NCI-H187 (cell line): ENCODE results near the gene TRAPPC5.

Experiments
- DNase-seq, 2 experiments: peaks; one replicate each; lab custom pipeline; 2025; lab: John Stamatoyannopoulos, UW

The TRAPPC5 gene

DNA sequence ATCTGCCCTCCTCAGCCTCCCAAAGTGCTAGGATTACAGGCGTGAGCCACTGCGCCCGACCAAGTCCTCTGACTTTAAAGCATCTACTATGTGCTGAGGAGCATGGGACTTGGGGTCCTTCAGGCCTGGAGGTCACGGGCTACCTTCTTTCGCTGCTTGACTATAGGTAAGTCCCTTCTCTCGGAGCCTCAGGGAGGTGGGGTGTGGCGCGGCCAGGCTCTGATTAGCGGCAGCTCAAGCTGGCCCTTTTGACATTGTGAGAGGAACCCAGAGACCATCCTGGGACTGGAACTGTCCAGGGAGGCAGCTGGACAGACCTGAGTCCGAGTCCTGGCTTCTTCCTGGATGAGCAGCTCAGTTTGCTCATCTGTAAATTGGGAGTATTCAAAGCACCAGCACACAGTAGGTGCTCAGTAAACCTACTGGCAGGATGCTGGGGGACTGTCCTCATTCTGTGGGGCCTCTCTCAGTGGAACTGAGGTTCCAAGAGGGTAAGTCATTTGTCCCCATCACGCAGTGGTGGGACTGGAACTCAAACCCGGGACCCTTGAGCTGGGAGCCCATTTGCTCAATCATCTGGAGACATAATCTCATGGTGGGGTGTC is 20.5 kb downstream of the TRAPPC5 start:
- no peak for DNase-seq

DNA sequence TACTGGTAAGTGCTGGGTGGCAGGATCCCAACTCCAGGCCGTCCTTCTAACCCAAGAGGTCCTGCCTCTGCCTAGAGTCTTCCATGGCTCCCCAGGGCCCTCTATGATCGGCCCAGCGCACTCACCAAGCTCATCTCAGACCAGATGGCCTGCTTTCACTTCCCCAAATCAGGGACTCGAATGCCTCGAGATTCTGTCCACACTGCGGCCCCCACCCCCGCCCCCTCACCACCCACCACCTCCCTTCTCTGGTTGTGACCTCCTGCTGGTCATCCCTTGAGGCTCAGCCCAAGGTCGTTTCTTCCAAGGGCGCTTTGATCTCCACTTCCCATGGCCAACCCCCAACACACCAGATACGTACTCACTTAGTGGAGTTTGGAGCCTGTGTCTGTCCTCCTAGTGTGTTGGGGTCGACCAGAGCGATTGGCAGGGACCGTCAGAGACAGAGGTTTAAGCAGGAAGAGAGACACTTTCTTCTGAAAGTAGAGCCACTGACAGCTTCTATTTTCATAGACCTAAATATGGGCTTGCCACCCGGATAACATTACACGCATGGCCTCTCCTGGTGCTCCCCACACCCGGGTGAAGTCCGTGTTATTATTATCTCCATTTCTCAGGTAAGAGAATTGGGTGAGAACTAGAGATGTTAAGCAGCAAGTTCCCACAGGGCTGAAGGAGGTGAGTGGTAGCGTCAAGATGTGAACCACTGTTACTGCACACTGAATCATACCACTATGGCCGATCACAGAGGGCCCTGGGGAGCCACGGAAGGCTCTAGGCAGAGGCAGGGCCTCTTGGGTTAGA is 21.2 kb downstream of the TRAPPC5 start, which contains the start of gene FCER2:
FCER2 (minus strand) TSS at position 478 of the 804 bp plus-strand sequence. CDS start 2,371 bp downstream, outside the sequence.
- DNase-seq = no peak

GRCh38 chr19:7703332-7703731 is 22.7 kb downstream of the TRAPPC5 start:
- DNase-seq = no peak

DNA sequence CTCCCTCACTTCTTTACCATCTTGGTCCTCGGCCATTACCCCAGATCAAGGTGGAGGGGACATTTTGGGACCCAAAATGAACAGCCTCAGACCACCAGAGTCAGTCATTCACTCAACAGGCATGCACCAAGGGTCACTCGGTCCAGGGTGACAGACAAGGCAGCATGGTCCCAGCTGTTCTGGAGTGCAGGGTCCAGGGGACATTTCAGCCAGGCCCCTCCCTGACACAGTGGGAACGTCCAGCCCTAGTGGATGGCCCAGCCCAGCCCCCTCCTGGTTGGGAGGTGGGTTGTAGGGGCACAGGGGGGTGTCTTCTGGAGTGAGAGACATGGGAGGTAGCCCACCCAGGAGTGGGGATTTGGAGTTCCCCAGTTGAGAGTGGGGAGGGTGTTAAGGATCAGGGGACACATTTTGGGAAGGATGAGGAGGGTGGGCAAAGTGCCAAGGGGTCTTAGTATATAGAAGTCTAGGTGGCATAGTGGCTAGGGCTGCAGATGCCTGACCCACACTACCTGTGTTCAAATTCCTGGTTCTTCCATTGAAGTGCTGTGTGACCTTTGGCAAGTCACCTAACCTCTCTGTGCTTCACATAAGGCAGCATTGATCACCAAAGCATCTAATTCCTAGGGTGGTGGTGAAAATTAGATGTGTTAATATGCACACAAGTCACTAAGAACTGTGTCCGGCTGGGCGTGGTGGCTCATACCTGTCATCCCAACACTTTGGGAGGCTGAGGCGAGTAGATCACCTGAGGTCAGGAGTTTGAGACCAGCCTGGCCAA is 23.8 kb downstream of the TRAPPC5 start:
- no peak for DNase-seq

DNA sequence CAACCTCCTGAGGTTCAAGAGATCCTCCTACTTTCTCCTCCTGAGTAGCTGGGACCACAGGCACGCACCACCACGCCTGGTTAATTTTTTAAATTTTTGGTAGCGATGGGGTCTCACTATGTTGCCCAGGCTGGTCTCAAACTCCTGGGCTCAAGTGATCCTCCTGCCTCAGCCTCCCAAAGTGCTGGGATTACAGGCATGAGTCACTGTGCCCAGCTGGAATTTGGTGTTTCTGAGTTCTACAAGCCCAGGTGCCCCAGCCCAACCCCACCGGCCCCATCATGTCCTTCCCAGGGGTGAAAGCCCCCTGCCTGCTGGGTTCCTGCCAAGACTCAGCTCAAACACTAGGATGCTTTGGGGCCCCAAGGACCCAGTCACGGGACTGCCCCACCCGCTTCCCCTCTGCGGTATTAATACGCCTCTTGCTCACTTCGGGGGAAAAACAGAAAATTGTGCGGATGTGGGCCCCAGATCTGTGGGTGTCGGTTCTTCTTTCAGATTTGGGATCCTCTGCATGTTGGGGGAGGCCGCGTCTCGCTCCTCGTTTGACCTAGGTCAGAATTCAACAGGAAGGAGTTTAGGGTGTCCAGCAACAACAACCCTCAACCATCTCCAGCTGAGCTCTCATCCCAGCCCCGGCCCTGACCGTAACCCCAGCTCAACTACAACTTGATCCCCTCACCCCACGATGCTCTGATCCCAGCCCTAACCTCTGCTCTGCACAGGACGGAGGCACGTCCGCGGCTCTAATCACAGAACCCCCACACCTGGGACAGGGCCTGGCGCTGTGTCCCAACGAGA is 25.0 kb downstream of the TRAPPC5 start:
- no peak for DNase-seq

GRCh38 chr19:7706188-7706954 is 25.7 kb downstream of the TRAPPC5 start:
- DNase-seq = no peak

DNA sequence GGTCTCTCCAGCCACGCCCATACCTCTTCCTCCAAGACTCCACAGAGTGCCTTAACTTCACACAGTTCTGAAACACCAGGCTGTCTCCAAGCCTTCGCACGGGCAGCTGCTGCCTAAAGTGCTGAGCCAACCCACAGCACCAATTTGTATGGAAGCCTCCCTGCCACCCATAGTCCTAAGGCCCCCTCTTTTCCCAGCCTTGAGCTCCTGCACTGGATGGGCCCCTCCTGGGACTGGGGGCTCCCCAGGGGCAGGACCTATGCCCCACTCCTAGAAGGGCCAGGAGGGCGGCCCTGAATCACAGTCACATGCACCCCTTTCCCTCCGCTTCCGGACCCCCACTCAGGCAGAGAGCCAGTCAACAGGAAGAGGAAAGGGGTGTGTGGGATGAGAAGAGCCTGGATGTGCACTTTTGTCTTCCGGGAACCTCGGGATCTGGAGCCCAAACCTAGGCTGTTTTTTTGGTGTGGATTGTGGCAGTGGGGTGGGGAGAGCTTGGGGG is 26.4 kb downstream of the TRAPPC5 start:
- no peak for DNase-seq

DNA sequence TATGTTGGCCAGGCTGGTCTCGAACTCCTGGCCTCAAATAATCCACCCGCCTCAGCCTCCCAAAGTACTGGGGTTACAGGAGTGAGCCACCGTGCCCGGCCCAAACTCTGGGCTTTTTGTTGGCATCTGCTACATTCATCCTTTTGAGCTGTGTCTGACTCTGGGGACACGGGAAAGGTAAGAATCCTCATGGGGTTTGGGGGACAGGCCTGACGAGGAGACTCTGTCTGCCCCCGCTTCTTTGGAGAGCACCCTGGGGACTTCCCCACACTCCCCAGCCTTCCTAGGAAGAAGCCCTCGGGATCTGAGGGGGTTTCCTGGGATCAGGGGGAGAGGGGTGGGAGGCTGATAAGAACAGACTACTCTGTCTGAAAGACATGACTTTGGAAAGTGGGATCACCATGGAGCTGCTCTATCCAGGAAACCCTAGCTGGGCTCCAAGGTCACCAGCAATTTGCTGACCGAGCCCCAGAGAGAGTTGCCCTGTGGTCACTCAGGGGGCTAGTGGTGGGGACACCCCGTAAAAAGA is 29.4 kb downstream of the TRAPPC5 start:
- DNase-seq = no peak

GRCh38 chr19:7710616-7711015 is 30.0 kb downstream of the TRAPPC5 start:
- DNase-seq = no peak

DNA sequence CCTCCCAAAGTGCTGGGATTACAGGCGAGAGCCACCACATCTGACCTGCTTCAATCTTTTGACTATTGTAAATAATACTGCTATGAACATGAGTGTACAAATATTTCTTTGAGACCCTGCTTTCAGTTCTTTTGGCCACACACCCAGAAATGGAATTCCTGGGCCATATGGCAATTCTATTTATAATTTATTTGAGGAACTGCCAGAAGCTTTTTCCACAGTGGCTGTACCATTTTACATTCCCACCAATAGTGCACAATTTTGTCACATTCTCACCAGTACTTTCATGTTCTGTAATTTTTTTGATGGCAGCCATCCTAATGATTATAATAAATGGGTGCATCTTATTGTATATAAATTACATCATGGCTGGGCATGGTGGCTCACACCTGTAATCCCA is 35.0 kb downstream of the TRAPPC5 start:
- no peak for DNase-seq

DNA sequence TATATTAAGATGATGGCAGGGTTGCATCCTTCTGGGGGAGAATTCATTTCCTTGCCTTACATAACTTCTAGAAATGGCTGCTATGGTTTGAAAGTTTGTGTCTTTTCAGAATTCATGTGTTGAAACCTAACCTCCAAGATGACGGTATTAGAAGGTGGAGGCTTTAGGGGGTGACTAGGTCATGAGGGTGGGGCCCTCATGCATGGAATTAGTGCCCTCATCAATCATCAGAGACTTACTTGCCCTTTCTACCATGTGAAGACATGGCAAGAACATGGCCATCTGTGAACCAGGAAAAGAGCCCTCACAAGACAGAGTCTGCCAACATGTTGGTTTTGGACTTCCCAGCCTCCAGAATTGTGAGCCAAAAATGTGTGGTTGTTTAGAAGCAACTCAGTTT is 36.1 kb downstream of the TRAPPC5 start:
- DNase-seq = no peak

GRCh38 chr19:7718668-7719067 is 38.0 kb downstream of the TRAPPC5 start:
- DNase-seq = no peak

GRCh38 chr19:7720351-7720750 is 39.7 kb downstream of the TRAPPC5 start:
- DNase-seq = no peak

- no peak for DNase-seq
These were observed 41.6 kb downstream of the TRAPPC5 start for GRCh38 chr19:7722231-7722651.

DNA sequence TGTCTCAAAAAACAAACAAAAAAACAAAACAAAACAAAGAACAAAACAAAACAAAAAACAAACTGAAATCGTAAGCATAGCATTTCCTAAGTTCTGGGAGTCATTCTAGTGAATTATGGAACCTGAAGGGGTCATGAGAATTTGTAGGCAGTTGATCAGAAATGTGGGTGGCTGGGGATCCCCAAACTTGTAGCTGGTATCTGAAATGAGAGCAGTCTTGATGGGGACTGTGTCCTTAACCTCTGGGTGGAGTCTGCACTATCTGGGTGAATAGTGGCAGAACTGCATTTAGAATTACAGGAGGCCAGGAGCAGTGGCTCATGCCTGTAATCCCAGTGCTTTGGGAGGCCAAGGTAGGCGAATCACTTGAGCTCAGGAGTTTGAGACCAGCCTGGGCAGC is 45.2 kb downstream of the TRAPPC5 start:
- no peak for DNase-seq

GRCh38 chr19:7729211-7729610 is 48.6 kb downstream of the TRAPPC5 start:
- DNase-seq = no peak

DNA sequence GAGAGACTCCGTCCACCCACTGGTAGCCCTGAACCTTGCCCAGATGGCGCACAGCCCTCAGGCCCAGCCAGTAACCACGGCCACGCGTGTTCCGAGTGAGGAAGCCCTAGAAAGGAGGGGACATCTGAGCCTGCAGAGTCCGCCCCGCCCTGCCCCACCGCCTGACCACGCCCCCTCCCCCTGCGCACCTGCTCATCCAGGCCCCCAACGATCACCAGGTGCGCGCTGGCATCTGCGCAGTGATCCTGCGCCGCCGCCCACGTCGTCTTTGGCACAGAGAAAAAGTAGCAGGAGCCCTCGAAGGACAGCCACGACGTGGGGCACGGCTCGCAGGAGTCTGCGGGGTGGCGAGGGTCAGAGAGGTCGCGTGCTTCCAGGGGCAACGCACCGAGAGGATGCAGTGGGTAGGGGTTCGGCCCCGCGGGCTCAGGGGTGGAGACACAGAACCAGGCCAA is 49.2 kb downstream of the TRAPPC5 start:
- DNase-seq = no peak

DNA sequence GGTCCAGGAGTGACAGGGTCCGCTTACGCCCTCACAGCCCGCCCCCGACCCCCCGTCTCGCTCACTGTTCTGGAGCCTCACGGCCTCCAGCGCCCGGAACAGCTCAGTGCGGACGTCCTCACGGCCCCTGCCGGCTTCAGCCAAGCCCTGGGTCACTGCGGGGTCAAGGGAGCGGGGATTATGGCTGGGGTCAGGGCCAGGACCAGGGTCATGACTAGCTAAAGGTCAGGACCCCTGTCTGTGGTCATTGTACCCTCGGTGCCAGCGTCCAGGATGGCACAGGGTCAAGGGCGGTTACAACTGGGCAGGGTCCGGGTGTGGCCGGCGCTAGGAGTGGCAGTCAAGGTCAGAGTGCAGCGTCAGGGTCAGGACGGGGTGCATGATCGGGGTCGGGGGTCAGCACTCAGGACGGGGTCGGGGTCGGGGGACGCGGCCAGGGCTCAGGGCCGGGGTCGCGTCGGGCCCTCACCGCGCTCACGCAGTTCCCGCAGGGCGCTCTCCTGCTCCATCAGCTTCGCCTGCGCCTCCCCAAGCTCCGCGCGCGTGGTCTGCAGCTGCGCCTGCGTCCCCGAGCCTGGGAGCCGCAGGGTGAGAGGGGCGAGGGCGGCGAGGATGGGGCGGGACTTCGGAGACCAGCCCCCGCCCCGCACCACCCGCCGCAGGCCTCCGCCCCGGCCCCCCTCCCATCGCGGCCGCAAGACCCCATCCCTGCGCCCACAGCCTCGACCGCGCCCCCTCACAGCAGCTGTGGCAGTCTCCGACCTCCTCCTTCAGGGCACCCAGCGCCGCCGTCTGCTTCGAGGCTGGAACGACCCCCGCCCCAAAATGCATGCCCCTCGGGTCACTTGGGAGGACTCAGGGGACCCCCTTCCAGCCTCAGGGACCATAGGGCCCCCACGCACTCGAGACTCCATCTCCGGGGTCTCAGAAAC is 49.9 kb downstream of the TRAPPC5 start:
- no peak for DNase-seq

- DNase-seq = no peak
These were observed 50.6 kb downstream of the TRAPPC5 start for GRCh38 chr19:7731218-7731595.

GRCh38 chr19:7731615-7732014 is 51.0 kb downstream of the TRAPPC5 start:
- no peak for DNase-seq
